GM18868 (cell line): ENCODE data around the gene AP1M1.

Source experiments
- ATAC-seq: cut with Tn5 transposase; IDR thresholded peaks from one replicate; pipeline ENCODE4 v1.9.1; 2021; ENCODE audit warnings: mild to moderate bottlenecking, moderate library complexity; ENCODE audit not compliant: unreplicated experiment

AP1M1 gene

DNA sequence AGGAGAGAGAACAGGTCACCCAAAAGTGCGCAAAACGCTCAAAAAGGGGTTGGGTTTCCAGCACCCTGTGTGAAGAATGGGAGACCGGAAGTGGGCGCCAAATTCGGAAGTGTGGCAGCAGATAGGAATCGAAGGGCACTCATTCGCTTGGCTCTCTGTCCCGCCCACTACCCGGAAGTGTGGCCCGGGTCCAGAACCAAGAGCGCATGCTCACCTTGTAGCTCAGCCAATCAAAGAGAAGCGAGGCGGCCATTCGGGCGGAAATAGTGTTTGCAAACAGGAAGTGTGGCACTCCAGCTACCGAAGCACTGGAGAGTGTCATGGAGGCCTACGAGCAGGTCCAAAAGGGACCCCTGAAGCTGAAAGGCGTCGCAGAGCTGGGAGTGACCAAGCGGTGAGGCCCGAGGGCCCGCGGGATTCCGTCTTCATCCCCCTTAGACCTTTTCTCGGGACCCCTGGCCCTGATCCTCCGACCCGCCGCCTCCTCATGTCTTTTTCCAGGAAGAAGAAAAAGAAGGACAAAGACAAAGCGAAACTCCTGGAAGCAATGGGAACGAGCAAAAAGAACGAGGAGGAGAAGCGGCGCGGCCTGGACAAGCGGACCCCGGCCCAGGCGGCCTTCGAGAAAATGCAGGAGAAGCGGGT is 12.5 kb upstream of the AP1M1 start, which contains the start of gene FAM32A:
TSS of gene FAM32A (plus strand) at position 288 of the 645 bp plus-strand sequence. CDS start at position 321, 33 bp downstream.
- peak; percentile 94 for ATAC-seq

DNA sequence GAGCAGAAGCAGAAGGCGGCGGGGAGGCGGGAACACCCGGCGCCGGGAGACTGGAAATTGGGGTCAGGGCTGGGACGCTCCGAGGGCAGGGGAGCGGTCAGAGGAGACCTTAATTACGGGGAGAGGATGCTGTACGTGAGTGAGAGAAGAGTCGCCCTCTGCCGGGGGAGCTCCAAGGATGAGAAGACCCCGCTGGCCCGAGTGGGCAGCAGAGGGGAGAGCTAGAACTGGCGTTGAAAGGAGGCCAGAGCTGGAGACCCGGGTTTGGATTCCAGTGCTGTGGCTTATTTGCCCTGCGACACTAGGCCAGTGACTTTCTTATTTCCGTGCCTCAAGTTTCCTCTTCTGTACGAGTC is 12.0 kb upstream of the AP1M1 start:
- no peak for ATAC-seq

DNA sequence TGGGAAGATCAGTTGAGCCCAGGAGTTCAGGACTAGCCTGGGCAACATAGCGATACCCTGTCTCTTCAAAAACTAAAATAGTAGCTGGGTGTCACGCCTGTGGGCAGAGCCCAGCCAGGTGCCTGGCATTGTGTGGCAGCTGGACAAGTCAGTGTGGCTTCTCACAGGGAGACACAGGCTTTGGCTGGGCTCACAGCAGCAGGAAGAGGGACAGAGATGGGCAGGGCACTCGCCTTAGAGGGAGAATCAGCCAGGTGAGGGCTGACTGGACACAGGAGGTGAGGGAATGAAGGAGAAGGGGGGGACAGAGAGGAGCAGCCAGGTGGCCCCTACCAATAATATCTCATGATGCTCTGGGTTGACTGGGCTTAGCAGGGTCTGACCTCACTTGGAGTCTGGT is 9.2 kb upstream of the AP1M1 start:
- no peak for ATAC-seq

- no peak for ATAC-seq
Observed at GRCh38 chr19:16190198-16190597, 7.5 kb upstream of the AP1M1 start.

DNA sequence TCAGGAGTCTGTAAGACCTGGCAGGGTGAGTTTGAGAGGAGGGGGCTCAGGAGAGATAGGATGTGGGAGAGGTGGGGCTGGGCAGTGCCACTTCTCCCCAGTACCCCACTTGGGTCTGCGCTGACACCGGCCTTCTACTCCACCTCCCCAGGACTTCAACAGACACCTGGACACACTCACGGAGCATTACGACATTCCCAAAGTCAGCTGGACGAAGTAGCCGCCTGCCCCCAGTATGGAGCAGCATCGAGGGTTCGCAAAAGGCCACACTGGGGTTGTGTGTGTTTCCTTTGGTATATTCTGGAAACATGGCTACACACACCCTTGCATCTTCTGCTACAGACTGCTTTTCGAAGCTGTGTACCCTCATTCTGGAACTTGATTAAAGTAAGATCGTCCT is 7.0 kb upstream of the AP1M1 start:
- ATAC-seq, result no peak

DNA sequence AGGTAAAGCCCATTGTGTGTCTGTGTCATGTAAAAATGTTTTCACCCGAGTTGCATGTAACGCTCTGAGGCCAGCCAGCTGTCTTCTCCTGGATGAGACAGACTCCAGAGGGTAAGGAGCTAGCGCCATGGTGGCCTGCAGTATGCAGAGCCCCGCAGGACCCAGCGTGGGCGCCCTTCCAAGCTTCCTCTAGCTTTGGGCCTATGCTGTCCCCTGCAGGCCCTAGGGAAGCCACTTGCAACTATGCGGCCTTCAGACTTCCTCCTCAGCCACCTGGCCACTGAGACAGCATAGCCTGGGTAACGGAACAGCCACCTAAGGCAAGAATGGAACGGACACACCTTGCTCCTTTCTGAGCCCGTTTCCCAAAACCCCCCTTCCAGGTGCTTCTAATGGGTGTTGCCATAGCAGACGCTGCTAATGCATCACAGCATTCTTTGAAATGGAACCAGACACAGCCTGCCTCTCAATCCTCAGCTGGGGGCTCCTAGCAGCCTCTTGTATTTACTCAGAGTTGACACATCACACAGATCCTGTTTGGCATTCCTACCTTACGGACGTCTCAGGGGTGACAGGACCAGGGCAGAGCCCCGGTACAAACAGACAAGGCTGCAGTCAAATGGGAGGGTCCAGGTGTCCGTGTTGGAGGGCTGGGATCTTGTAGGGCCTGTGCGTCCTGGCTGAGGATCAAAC is 6.3 kb upstream of the AP1M1 start:
- no peak for ATAC-seq

GRCh38 chr19:16193466-16193865 is 4.2 kb upstream of the AP1M1 start:
- ATAC-seq, result no peak

- ATAC-seq, result no peak
Observed at GRCh38 chr19:16197188-16197621, 506 bp upstream of the AP1M1 start.

DNA sequence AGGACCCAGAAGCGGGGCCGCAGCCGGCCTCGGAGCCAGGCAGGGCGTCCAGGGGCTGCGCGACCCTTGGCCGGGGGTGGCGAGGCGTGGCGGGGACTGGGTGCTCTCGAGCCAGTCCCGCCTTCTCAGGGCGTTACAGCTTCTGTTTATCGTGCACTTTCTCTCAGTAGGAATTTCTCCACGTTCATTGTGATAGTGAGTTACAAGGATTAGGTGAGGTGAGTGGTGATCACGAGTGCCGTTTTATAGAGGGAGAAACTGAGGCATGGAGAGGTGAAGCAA is 600 bp downstream of the AP1M1 start:
- no peak for ATAC-seq

DNA sequence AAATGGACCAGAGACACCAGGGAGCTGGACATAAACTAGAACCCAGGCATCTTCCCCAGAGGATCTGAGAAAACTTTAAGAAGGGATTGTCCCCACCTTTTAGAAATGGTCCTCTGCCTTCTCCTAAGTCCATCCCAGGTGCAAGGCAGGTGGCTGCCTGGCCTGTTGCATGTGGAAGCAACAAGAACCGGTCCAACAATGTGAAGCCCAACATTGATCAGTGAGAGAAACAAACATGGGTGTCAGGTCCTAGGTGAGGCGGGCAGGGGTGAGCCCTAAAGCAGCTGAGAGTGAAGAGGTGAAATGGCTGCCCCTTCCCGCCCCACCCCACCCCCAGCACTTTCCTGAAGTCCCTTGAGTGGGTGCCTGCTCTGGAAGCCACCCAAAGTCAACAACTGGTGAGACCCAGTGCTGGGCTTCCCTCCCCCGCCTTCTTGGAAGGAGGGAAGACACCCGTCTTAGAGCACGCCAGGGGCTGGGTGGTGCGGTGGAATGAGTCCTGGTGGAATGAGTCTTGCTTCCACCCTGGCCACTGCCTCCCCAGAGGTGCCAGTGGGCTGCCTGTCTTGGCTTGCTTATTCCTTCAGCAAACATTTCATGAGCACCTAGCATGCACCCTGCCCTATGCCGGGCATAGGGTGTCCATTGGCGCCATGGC is 1.7 kb downstream of the AP1M1 start:
- ATAC-seq, result no peak

DNA sequence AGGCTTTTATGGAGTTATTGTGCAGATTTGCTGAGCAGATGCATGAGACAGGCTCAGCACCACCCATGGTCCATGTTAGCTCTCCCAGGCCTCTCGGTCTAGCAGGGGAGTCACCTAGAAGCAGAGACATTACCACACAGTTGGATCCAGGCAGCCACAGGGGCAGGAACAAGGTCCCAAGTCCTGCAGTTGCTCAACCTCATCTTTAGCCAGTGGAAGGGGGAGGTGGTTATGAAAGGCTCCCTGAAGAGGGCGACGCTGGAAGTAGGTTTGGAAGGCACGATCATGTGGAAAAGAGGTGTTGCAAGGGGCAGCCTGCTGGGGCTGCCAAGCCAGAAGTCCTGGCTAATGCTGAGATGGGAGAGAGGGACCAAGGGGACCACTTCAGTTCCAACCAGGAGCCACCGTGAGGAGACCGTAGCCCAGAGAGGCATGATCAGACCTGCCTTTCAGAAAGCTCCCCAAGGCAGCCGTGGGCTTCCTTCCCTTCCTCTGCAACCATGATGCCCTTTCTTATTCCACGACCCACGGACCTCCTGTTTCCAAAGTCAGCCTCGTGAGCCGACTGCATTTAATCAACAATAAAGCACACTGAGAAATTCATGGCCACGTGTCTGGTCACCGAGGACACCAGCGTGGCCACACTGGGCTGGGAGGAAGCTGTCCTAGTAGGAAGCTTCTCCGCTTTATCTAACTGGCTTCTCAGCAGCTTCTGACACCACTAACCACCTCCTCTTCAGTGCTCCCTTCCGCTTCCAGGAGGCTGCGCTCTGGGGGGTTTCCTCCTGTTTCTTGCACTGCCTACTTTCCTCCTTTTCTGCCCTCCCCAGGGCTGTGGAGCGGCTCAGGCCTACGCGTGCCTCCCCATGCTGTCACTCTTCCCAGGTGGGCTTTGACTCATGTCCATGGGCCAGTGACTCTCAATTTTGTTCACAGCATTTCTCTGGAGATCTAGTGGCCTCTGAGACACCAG is 2.6 kb downstream of the AP1M1 start:
- no peak for ATAC-seq

GRCh38 chr19:16201011-16201391 is 3.3 kb downstream of the AP1M1 start:
- ATAC-seq, result no peak

- ATAC-seq, result no peak
Observed at GRCh38 chr19:16202320-16203255, 4.9 kb downstream of the AP1M1 start.

DNA sequence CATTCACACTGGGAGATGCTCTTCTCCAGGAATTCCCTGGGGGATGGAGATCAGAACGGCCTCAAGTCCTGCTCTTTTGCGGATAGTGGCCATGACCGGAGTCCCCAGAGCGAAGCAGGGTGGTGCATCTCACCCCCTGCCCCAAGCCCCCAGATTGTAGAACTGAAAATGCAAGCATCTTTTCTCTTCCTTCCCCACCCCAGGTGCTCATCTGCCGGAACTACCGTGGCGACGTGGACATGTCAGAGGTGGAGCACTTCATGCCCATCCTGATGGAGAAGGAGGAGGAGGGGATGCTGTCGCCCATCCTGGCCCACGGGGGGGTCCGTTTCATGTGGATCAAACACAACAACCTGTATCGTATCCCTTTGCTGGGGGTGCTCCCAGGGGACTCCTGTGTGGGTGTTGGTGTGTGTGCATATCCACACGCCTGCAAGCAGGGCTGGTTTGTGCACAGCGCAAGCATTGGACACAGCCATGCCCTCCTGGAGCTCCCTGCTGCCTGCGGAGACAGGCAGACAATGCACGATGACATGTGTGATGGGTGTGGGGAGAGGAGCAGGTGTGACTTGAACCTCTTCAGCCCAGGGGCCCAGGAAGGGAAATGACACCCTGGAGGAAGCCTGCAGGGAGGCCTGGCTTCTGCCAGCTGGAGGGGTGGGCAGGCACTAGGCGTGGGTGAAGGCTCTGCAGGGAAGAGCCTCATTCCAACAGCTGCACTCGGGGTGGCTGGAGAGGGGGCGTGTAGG is 5.7 kb downstream of the AP1M1 start:
- no peak for ATAC-seq

- ATAC-seq, result no peak
Observed at GRCh38 chr19:16204005-16204294, 6.2 kb downstream of the AP1M1 start.

DNA sequence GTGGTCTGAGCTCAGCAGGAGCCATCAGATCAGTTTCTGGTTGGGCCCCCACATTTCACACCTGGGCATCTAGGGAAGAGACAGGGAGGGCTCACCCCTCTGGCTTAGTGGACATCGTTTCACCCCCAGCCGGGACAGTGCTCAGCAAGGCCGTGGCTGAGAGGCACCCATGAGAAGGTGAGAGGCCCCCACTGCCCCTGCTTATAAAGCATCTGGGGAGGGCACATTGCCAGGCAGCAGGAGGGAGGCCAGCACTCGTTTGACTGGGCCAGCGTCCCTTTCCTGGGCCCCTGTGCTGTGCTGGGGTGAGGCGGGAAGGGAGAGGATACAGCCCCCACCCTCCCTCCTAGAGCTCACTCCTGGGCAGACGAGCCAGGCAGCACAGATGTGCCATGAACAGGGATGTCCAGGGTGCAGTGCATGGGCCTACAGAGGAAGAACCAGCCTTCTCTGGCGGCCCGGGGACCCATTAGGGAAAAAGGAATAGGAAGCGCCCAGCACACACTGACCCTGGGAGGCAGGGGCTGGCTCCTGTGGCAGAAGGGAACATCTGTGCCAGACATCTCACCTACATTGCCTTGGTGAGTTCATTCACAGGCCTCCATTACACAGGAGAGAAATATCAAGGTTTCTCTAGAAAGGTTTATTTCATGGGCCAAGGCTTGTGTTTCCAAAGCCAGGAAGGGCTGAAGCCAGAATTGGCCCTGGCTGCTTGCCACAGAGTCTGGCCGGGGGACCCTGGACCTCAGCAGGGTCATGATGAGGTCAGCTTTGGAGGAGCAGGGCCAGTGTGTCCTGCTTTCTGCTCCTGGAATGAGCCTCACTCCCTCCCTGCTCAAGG is 7.7 kb downstream of the AP1M1 start:
- ATAC-seq, result no peak

- ATAC-seq, result no peak
Observed at GRCh38 chr19:16206046-16206605, 8.4 kb downstream of the AP1M1 start.

GRCh38 chr19:16206637-16207036 is 8.9 kb downstream of the AP1M1 start:
- no peak for ATAC-seq

DNA sequence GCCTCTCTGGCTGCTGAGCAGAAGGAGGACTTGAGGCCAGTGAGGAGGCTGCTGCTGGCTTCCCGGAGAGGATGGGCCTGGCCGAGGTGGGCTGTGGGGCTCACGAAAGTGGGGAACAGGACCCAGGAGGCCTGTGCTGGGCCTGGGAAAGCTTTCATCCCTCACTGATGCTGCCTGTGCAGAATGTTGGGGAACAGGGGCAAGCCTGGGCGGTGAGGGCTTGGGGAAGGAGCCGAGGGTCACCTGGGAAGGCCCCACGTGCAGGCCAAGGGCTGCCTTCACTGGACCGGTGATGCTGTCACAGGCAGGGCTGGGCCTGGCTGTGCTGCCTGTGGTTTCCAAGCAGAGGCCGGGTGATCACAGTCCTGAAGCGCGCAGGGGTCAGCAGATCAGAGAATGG is 9.4 kb downstream of the AP1M1 start:
- no peak for ATAC-seq
